Testis (tissue), 2 donors: ENCODE results near the gene NPSR1.
"Not testable (repeated sequence)": the region's sequence is repeated elsewhere in the genome, so short reads cannot be mapped to it uniquely, and the experiment has no call there.

ENCODE experiments used
- POLR2A ChIP-seq: fragments of 450-650 bp; IDR thresholded peaks from one replicate; pipeline ENCODE4 v1.6.1; 2017; ENCODE audit warnings: antibody characterized with exemption, mild to moderate bottlenecking, moderate library complexity
- TF ChIP-seq, protein P1 (sequence below), 3 experiments: fragments of 450-650 bp in 2 of 3; fragments of 200-600 bp in 1 of 3; sonication (generic) in 1 of 3; IDR thresholded peaks; one replicate each; pipeline ENCODE4 v1.5.1; 2016 to 2019; ENCODE audit warnings: antibody characterized with exemption in 3 of 3, mild to moderate bottlenecking in 2 of 3, moderate library complexity in 1 of 3

DNA sequence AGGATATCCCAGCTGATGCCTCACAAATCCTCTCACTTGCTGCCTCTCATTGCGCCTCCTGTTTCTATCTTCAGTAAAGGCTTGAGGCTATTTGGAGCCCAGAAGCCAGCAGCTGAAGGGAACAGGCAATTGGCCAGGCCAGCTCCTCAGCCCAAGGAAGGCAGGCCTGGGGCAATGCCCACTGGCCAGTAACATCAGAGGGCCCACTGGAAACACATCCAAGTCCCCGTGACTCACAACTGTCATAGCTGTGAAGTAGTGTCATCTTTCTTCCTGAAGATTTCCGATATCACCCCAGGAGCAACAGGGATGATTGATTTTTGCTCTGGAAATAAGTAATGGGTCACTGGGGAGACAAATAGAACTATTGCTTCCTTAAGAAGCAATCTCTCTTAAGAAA lies 209.3 kb downstream of the NPSR1 start:
- TF ChIP-seq, protein P1, sequence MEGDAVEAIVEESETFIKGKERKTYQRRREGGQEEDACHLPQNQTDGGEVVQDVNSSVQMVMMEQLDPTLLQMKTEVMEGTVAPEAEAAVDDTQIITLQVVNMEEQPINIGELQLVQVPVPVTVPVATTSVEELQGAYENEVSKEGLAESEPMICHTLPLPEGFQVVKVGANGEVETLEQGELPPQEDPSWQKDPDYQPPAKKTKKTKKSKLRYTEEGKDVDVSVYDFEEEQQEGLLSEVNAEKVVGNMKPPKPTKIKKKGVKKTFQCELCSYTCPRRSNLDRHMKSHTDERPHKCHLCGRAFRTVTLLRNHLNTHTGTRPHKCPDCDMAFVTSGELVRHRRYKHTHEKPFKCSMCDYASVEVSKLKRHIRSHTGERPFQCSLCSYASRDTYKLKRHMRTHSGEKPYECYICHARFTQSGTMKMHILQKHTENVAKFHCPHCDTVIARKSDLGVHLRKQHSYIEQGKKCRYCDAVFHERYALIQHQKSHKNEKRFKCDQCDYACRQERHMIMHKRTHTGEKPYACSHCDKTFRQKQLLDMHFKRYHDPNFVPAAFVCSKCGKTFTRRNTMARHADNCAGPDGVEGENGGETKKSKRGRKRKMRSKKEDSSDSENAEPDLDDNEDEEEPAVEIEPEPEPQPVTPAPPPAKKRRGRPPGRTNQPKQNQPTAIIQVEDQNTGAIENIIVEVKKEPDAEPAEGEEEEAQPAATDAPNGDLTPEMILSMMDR (IDR thresholded peaks at IDR 0.05), result not testable (repeated sequence)
- TF ChIP-seq POLR2A, result not testable (repeated sequence)
